ENCODE measurements around the gene WWOX.

The WWOX gene

DNA sequence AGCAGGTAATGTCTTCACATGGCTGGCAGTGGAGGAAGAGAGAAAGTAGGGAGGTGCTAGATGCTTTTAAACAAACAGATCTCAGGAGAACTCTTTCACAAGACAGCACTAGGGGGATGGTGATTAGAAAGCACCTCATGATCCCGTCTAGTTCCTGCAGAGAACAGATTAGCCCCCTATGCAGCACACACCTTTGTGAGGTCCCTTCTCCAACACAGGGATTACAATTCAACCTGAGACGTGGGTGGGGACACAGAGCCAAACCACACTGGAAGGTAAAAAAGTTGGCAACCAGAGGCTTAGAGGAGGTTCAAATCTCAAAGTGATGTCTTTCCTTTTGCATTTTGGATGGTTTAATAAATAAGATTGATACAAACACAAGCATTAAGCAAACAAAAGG, 394.7 kb downstream of the WWOX start (continued):
- TF ChIP-seq, protein P1, sequence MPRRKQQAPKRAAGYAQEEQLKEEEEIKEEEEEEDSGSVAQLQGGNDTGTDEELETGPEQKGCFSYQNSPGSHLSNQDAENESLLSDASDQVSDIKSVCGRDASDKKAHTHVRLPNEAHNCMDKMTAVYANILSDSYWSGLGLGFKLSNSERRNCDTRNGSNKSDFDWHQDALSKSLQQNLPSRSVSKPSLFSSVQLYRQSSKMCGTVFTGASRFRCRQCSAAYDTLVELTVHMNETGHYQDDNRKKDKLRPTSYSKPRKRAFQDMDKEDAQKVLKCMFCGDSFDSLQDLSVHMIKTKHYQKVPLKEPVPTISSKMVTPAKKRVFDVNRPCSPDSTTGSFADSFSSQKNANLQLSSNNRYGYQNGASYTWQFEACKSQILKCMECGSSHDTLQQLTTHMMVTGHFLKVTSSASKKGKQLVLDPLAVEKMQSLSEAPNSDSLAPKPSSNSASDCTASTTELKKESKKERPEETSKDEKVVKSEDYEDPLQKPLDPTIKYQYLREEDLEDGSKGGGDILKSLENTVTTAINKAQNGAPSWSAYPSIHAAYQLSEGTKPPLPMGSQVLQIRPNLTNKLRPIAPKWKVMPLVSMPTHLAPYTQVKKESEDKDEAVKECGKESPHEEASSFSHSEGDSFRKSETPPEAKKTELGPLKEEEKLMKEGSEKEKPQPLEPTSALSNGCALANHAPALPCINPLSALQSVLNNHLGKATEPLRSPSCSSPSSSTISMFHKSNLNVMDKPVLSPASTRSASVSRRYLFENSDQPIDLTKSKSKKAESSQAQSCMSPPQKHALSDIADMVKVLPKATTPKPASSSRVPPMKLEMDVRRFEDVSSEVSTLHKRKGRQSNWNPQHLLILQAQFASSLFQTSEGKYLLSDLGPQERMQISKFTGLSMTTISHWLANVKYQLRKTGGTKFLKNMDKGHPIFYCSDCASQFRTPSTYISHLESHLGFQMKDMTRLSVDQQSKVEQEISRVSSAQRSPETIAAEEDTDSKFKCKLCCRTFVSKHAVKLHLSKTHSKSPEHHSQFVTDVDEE (CRISPR knock-in tag; IDR thresholded peaks at IDR 0.05): no peak
- TF ChIP-seq, protein P2, sequence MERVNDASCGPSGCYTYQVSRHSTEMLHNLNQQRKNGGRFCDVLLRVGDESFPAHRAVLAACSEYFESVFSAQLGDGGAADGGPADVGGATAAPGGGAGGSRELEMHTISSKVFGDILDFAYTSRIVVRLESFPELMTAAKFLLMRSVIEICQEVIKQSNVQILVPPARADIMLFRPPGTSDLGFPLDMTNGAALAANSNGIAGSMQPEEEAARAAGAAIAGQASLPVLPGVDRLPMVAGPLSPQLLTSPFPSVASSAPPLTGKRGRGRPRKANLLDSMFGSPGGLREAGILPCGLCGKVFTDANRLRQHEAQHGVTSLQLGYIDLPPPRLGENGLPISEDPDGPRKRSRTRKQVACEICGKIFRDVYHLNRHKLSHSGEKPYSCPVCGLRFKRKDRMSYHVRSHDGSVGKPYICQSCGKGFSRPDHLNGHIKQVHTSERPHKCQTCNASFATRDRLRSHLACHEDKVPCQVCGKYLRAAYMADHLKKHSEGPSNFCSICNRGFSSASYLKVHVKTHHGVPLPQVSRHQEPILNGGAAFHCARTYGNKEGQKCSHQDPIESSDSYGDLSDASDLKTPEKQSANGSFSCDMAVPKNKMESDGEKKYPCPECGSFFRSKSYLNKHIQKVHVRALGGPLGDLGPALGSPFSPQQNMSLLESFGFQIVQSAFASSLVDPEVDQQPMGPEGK (CRISPR knock-in tag; IDR thresholded peaks at IDR 0.05; ENCODE audit: borderline replicate concordance): no peak
- no peak for TF ChIP-seq ZNF70 (CRISPR knock-in tag; IDR thresholded peaks at IDR 0.05)

DNA sequence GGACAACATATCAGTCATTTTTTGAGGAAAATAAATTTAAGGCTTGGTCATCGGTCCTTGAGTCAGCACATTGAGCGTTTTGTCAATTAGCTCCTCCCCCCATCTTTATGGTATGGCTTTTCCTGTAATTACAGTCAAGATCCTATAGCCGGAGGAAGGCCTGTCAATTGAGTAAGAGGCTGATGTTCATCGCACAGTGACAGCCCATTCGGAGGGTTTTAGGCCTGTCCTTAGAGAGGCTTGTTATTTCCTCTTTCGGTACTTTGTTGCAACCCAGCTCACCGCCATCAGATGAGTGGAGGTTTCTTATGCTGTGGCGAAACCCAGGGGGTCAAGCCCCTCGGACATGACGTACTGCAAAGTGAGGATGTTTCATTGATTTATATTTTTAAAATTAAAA, 395.2 kb downstream of the WWOX start:
- no peak for ATAC-seq
- TF ChIP-seq ZNF565 (CRISPR knock-in tag; conservative IDR thresholded peaks at IDR 0.05; ENCODE audit: low read depth) (no peak), TOX (CRISPR knock-in tag; IDR thresholded peaks at IDR 0.05; ENCODE audit: borderline replicate concordance) (no peak), ZFP30 (CRISPR knock-in tag; IDR thresholded peaks at IDR 0.05) (no peak), ARNTL (CRISPR knock-in tag; IDR thresholded peaks at IDR 0.05; ENCODE audit: borderline replicate concordance, low read depth) (no peak), OSR1 (CRISPR knock-in tag; IDR thresholded peaks at IDR 0.05) (no peak), SNAI2 (CRISPR knock-in tag; IDR thresholded peaks at IDR 0.05) (no peak), CSDC2 (CRISPR knock-in tag; IDR thresholded peaks at IDR 0.05) (no peak), ISL1 (CRISPR knock-in tag; IDR thresholded peaks at IDR 0.05) (no peak), ZFP3 (CRISPR knock-in tag; IDR thresholded peaks at IDR 0.05) (no peak), ZNF8 (CRISPR knock-in tag; IDR thresholded peaks at IDR 0.05) (no peak), ZC3H10 (CRISPR knock-in tag; IDR thresholded peaks at IDR 0.05) (no peak)
- TF ChIP-seq, protein P3, sequence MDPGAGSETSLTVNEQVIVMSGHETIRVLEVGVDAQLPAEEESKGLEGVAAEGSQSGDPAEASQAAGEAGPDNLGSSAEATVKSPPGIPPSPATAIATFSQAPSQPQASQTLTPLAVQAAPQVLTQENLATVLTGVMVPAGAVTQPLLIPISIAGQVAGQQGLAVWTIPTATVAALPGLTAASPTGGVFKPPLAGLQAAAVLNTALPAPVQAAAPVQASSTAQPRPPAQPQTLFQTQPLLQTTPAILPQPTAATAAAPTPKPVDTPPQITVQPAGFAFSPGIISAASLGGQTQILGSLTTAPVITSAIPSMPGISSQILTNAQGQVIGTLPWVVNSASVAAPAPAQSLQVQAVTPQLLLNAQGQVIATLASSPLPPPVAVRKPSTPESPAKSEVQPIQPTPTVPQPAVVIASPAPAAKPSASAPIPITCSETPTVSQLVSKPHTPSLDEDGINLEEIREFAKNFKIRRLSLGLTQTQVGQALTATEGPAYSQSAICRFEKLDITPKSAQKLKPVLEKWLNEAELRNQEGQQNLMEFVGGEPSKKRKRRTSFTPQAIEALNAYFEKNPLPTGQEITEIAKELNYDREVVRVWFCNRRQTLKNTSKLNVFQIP (CRISPR knock-in tag; IDR thresholded peaks at IDR 0.05; ENCODE audit: borderline replicate concordance, low read depth): no peak
- TF ChIP-seq, protein P2 (CRISPR knock-in tag; IDR thresholded peaks at IDR 0.05; ENCODE audit: borderline replicate concordance): no peak
- TF ChIP-seq, protein P4, sequence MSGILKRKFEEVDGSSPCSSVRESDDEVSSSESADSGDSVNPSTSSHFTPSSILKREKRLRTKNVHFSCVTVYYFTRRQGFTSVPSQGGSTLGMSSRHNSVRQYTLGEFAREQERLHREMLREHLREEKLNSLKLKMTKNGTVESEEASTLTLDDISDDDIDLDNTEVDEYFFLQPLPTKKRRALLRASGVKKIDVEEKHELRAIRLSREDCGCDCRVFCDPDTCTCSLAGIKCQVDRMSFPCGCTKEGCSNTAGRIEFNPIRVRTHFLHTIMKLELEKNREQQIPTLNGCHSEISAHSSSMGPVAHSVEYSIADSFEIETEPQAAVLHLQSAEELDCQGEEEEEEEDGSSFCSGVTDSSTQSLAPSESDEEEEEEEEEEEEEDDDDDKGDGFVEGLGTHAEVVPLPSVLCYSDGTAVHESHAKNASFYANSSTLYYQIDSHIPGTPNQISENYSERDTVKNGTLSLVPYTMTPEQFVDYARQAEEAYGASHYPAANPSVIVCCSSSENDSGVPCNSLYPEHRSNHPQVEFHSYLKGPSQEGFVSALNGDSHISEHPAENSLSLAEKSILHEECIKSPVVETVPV (CRISPR knock-in tag; IDR thresholded peaks at IDR 0.05): no peak
- TF ChIP-seq, protein P1 (CRISPR knock-in tag; IDR thresholded peaks at IDR 0.05): no peak

DNA sequence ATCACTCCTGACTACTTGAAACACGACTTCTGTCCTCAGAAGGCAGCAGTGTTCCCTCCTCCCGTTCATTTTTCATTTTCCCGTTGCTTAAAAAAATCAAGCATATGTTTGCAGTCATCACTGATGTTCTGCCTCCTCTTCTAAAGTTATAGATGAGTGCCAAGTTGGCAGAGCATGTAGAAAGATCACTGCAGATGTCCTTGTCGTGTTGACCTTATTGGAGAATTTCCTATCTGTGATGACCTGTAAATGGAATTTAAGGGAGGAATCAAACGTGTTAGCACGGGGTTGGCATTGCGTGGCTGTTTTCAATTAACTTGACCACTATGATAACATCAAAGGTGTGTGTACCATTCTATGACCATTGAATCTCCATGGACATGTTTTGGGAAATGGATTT, 396.7 kb downstream of the WWOX start:
- TF ChIP-seq ZFP30 (CRISPR knock-in tag; IDR thresholded peaks at IDR 0.05) (no peak), BACH2 (CRISPR knock-in tag; IDR thresholded peaks at IDR 0.05; ENCODE audit: borderline replicate concordance) (no peak)
- ATAC-seq: no peak

All from SK-N-SH treated with all-trans-retinoic acid at 6 μM for 48 hours (cell line).